Heart right ventricle (tissue), 16 donors: ENCODE measurements around the gene CTNS. TPM values are rescaled to one million over a fixed set of nuclear protein-coding genes. Genes with fewer than 3 reads are reported as not detected.
"Not testable (repeated sequence)": the region's sequence is repeated elsewhere in the genome, so short reads cannot be mapped to it uniquely, and the experiment has no call there.

Source experiments
- ATAC-seq, 8 donors: fragments of 200-7000 bp; cut with Tn5 transposase; one replicate each; pipeline ENCODE4 v1.9.1; 2020; ENCODE audit warnings: mild to moderate bottlenecking in 8 of 8, moderate library complexity in 8 of 8, moderate number of reproducible peaks in 1 of 8
- DNase-seq, 2 donors: peaks; one replicate each; pipeline ENCODE4 v3.0.0-alpha.2; 2020
- H3K27ac ChIP-seq, 10 donors: fragments of 200-600 bp; sonication (generic) in 2 of 10; one replicate each; pipeline versions ENCODE4 v1.5.0 to v1.8.0; 2020 to 2022; ENCODE audit warnings: mild to moderate bottlenecking in 3 of 10
- H3K27me3 ChIP-seq, 7 donors: fragments of 200-600 bp; one replicate each; pipeline ENCODE4 v1.8.0; 2021 to 2022; ENCODE audit warnings: mild to moderate bottlenecking in 2 of 7
- H3K36me3 ChIP-seq, 9 donors: fragments of 200-600 bp; sonication (generic) in 1 of 9; one replicate each; pipeline versions ENCODE4 v1.5.0 to v1.8.0; 2020 to 2022; ENCODE audit warnings: mild to moderate bottlenecking in 2 of 9
- H3K4me1 ChIP-seq, 9 donors: fragments of 200-600 bp; sonication (generic) in 1 of 9; one replicate each; pipeline versions ENCODE4 v1.5.0 to v1.8.0; 2020 to 2022; ENCODE audit warnings: mild to moderate bottlenecking in 4 of 9
- H3K4me3 ChIP-seq, 10 donors: fragments of 200-600 bp; sonication (generic) in 2 of 10; one replicate each; pipeline versions ENCODE4 v1.5.0 to v1.8.0; 2020 to 2022; ENCODE audit warnings: mild to moderate bottlenecking in 7 of 10, moderate library complexity in 2 of 10
- H3K9me3 ChIP-seq, 11 donors: fragments of 200-600 bp in 10 of 11; sonication (generic) in 2 of 11; one replicate each; pipeline versions ENCODE4 v1.5.0 to v1.8.0; 2013 to 2022; ENCODE audit warnings: mild to moderate bottlenecking in 2 of 11, control low read depth in 1 of 11, moderate library complexity in 1 of 11
- WGBS, 2 donors: extraction: QIAGEN DNeasy Blood & Tissue Kit; methylation state at CpG; one replicate each; pipeline ENCODE4 v1.1.7; 2013; ENCODE audit warnings: inconsistent platforms in 1 of 2; 5-methylcytosine and 5-hydroxymethylcytosine counted together
- intact Hi-C, 10 donors: fragments of 100-400 bp; cut with DNase I; formaldehyde crosslinking; loops; one replicate each; pipeline versions ENCODE4 v1.11.1 to v1.14.2; 2022
- polyA plus RNA-seq, 2 donors: library from polyadenylated mRNA; stranded (reverse); fragments of 200-250 nt; gene quantifications; one replicate each; pipeline ENCODE4 v1.2.3, GENCODE V29; 2013
- total RNA-seq, 10 donors: library from RNA; stranded (reverse); fragmentation: NEBNext Ultra II Directional in 3 of 10; extraction: Animal tissue kit (Norgen Biotek cat#: 25700) in 3 of 10; gene quantifications; one replicate each; pipeline versions ENCODE4 v1.2.1 to v1.2.4, GENCODE V29; 2021 to 2023
- TF ChIP-seq, protein P1 (sequence below), 9 donors: fragments of 200-600 bp; sonication (generic) in 2 of 9; IDR thresholded peaks; one replicate each; pipeline versions ENCODE4 v1.5.0 to v1.8.0; 2021 to 2022; ENCODE audit warnings: antibody characterized with exemption in 9 of 9, mild to moderate bottlenecking in 5 of 9, moderate library complexity in 1 of 9
- donor health status: Arrhythmogenic right ventricular cardiomyopathy.
- donor health status: ischemic (EF 13 %, LVEDD 7.1; RV severe dilation, severe dysfunction).
- donor health status: healthy with polysubstance abuse.
- donor health status: DM: no; HTN: yes; CAD: no.
- donor health status: DM: no; HTN: no; CAD: no.
- donor health status: ischemic (EF 25% LVEDD 6.9; RV normal size, moderate dysfunction).
- donor health status: ischemic (EF 25% LVEDD 5.7; RV mildly dilated, moderate dysfunction).
- donor health status: healthy.
- donor health status: DM: yes; HTN: yes; CAD: no.
- donor health status: Ischemic cardiomyopathy.
- donor health status: ischemic (EF 35%, LVEDD 5.7; RV mildly dilated, moderate dysfunction).
- donor health status: nonischemic (EF 11% LVEDD 7.7; RV severe dilation, severe dysfunction).
- donor health status: DM: yes; HTN: yes; CAD: no.
- donor health status: PGD.
- donor health status: ischemic (EF 29% LVEDD 5.4; RV normal size, mild dysfunction).
- donor health status: nonischemic (EF 23%, LVEDD 6.1; RV moderate dilation, normal function).

CTNS gene
- total and polyA plus RNA-seq, 12 donors: 5.2 to 11.8 (median 7.6) TPM

DNA sequence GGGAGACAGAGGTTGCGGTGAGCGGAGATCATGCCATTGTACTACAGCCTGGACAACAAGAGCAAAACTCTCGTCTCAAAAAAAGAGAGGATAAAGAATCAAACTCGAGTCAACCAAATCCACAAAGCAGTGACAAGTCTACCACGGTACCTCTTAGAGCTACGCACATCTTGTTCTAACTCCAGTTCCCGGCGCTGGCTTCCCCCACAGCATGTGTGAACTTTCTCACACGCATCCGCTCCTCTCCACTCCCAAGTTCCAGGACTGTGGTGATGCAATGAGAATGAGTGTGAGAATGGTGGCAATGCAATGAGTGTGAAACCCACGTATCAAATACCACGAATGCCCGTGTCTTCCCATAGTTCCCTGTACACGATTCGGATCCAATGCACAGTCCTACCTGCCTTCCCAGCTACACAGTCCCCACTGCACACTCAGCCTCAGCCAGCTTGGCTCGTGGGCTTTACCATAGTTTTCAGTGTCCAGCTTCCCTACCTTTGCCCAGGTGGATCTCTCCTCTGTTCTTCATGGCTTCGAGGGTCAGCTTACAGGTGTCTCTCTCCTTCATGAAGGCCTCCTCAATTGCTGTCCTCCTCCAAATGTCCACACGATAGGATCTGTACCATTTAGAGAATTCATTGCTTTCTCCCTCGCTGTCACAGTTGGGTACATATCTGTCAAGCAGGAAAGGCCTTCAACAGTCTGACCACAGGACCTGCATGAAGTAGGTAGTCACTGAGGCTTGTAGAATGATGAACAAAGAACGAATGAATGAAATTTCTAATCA lies 68.6 kb downstream of the CTNS start:
- ATAC-seq (no peak), DNase-seq (no peak)
- TF ChIP-seq, protein P1, sequence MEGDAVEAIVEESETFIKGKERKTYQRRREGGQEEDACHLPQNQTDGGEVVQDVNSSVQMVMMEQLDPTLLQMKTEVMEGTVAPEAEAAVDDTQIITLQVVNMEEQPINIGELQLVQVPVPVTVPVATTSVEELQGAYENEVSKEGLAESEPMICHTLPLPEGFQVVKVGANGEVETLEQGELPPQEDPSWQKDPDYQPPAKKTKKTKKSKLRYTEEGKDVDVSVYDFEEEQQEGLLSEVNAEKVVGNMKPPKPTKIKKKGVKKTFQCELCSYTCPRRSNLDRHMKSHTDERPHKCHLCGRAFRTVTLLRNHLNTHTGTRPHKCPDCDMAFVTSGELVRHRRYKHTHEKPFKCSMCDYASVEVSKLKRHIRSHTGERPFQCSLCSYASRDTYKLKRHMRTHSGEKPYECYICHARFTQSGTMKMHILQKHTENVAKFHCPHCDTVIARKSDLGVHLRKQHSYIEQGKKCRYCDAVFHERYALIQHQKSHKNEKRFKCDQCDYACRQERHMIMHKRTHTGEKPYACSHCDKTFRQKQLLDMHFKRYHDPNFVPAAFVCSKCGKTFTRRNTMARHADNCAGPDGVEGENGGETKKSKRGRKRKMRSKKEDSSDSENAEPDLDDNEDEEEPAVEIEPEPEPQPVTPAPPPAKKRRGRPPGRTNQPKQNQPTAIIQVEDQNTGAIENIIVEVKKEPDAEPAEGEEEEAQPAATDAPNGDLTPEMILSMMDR (IDR thresholded peaks at IDR 0.05): no peak
- Histone ChIP-seq H3K27me3 (no peaks in the 10 kb centered on the region), H3K36me3 (no peaks in the 10 kb centered on the region), H3K9me3 (no peaks in the 10 kb centered on the region), H3K4me3 (no peak overlapping the region), H3K27ac (no peak overlapping the region), H3K4me1 (peaks cover 0 to 6% (median 0%) of the 10 kb centered on the region in 9 donors)
- intact Hi-C loops: no loop called here
- WGBS, 2 donors: 83 to 89% methylated on average over 20 of the region's 20 CpGs

DNA sequence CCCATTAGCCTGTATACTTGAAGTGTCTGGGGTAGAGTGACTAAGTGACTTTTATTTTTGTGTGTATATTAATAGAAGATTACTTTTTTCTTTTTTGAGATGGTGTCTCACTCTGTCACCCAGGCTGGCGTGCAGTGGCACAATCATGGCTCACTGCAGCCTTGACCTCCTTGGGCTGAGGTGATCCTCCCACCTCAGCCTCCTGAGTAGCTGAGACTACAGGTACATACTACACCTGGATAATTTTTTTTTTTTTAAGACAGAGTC lies 69.1 kb downstream of the CTNS start:
- ATAC-seq, H3K27ac ChIP-seq, H3K4me1 ChIP-seq, H3K9me3 ChIP-seq, H3K36me3 ChIP-seq, DNase-seq, H3K4me3 ChIP-seq, H3K27me3 ChIP-seq, intact Hi-C loops: not testable (repeated sequence)
- 91 to 100% methylated on average over 1 of the region's 1 CpG for WGBS, 2 donors

DNA sequence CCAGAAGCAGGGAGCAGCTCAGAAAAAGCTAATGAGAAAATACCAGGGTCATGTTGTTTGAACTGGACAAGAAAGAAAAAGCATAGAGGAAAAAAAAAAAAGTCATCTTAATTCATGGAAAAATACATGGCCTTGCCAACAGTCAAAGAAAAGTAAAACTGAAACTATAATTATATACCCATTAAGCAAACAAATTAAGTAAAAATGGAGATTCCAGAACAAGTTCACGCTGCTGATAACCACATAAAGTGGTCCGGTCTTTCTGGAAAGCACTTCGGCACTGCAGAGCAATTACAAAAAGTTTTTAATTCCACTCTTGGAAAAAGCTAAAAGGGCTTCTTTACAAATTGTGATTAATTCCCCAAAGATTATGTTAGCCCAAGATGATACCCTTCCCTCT lies 71.8 kb downstream of the CTNS start:
- 64 to 68% methylated on average over 3 of the region's 3 CpGs for WGBS, 2 donors
- DNase-seq (no peak), ATAC-seq (no peak)
- Histone ChIP-seq H3K9me3 (no peaks in the 10 kb centered on the region), H3K4me3 (no peak overlapping the region), H3K4me1 (peaks cover 0 to 32% (median 0%) of the 10 kb centered on the region in 9 donors), H3K27me3 (no peaks in the 10 kb centered on the region), H3K27ac (no peak overlapping the region), H3K36me3 (peaks cover 0 to 19% (median 0%) of the 10 kb centered on the region in 9 donors)
- intact Hi-C loops: no loop called here
- TF ChIP-seq, protein P1 (IDR thresholded peaks at IDR 0.05): no peak

DNA sequence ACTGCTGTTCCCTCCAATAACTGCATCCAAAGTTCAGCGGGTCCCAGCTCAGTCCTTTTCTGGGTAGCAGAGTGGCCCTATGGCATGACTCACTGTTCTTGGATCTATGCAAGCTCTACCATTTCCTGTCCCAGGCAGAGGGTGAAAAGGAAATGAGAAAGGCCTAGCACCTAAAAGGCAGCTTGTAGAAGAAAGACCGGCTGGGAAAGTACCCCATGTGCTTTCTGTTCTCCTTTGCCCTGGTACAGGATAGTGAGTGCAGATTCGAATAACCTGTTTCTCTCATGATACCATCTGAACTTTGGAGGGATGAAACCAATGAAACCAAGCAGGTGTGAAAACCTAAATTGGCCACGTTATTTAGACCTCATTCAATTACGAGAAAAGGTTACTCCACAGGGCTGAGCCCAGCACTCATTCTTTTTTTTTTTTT lies 74.4 kb downstream of the CTNS start:
- peaks cover 0 to 32% (median 0%) of the 10 kb centered on the region in 9 donors for H3K4me1 ChIP-seq
- peaks cover 0 to 45% (median 14%) of the 10 kb centered on the region in 9 donors for H3K36me3 ChIP-seq
- TF ChIP-seq, protein P1 (IDR thresholded peaks at IDR 0.05): no peak
- H3K9me3 ChIP-seq: no peaks in the 10 kb centered on the region
- H3K27ac ChIP-seq: peak overlapping the region in 1 of 10 donors; percentile 54
- ATAC-seq (peak in 2 of 8 donors; percentile 42 to 54), DNase-seq (no peak)
- intact Hi-C loops: no loop called here
- no peak overlapping the region for H3K4me3 ChIP-seq
- WGBS, 2 donors: 74 to 87% methylated on average over 5 of the region's 5 CpGs
- H3K27me3 ChIP-seq: no peaks in the 10 kb centered on the region

Other genes starting within 250 kb of the CTNS start
- gene OR1E1, start 238.3 kb upstream of the CTNS start, total RNA-seq: under 1 TPM in 1 of 10 donors, not detected in 9; 0.32 TPM
- gene OR1E1, start 238.3 kb upstream of the CTNS start, polyA plus RNA-seq: not detected
- not detected for gene OR3A3, start 225.4 kb upstream of the CTNS start, total RNA-seq
- gene OR3A3, start 225.4 kb upstream of the CTNS start, polyA plus RNA-seq: not detected
- under 1 TPM in 1 of 10 donors, not detected in 9; 0.43 TPM for gene OR1E2, start 202.9 kb upstream of the CTNS start, total RNA-seq
- gene OR1E2, start 202.9 kb upstream of the CTNS start, polyA plus RNA-seq: not detected
- 1 to 10 TPM in 1 of 10 donors, under 1 TPM in 7, not detected in 2; 0.21 to 3.1 (median 0.45) TPM for gene SPATA22, start 164.9 kb upstream of the CTNS start, total RNA-seq
- under 1 TPM; 0.09 to 0.37 TPM for gene SPATA22, start 164.9 kb upstream of the CTNS start, polyA plus RNA-seq
- 1 to 10 TPM in 9 of 10 donors, under 1 TPM in 1; 0.34 to 2.9 (median 1.5) TPM for gene ASPA, start 160.8 kb upstream of the CTNS start, total RNA-seq
- gene ASPA, start 160.8 kb upstream of the CTNS start, polyA plus RNA-seq: 1 to 10 TPM in 1 of 2 donors, under 1 TPM in 1; 0.26 to 1.8 TPM
- 1 to 10 TPM in 5 of 10 donors, under 1 TPM in 5; 0.17 to 1.8 (median 1.1) TPM for gene TRPV3, start 78.9 kb upstream of the CTNS start, total RNA-seq
- gene TRPV3, start 78.9 kb upstream of the CTNS start, polyA plus RNA-seq: 1 to 10 TPM in 1 of 2 donors, under 1 TPM in 1; 0.19 to 2.8 TPM
- 1 to 10 TPM; 2.2 to 6.5 (median 3.7) TPM for gene TRPV1, start 27.3 kb upstream of the CTNS start, total RNA-seq
- 10 to 100 TPM in 1 of 2 donors, 1 to 10 TPM in 1; 2.1 to 12.5 TPM for gene TRPV1, start 27.3 kb upstream of the CTNS start, polyA plus RNA-seq
- 1 to 10 TPM; 2.6 to 5.8 (median 4.2) TPM for gene SHPK, start 510 bp upstream of the CTNS start, total RNA-seq
- gene SHPK, start 510 bp upstream of the CTNS start, polyA plus RNA-seq: 1 to 10 TPM; 2.3 to 7.6 TPM
- gene TAX1BP3, start 31.8 kb downstream of the CTNS start, total RNA-seq: 100 to 1,000 TPM; 147 to 206 (median 176) TPM
- 100 to 1,000 TPM; 134 to 149 TPM for gene TAX1BP3, start 31.8 kb downstream of the CTNS start, polyA plus RNA-seq
- gene EMC6, start 32.1 kb downstream of the CTNS start, total RNA-seq: 10 to 100 TPM; 46.0 to 75.0 (median 52.7) TPM
- gene EMC6, start 32.1 kb downstream of the CTNS start, polyA plus RNA-seq: 100 to 1,000 TPM in 1 of 2 donors, 10 to 100 TPM in 1; 80.5 to 203 TPM
- 10 to 100 TPM in 7 of 10 donors, 1 to 10 TPM in 3; 6.0 to 24.5 (median 11.9) TPM for gene P2RX5, start 59.4 kb downstream of the CTNS start, total RNA-seq
- 10 to 100 TPM; 12.4 to 56.6 TPM for gene P2RX5, start 59.4 kb downstream of the CTNS start, polyA plus RNA-seq
- 1 to 10 TPM in 1 of 10 donors, under 1 TPM in 9; 0.12 to 1.5 (median 0.23) TPM for gene HASPIN, start 87.1 kb downstream of the CTNS start, total RNA-seq
- under 1 TPM in 1 of 2 donors, not detected in 1; 0.29 TPM for gene HASPIN, start 87.1 kb downstream of the CTNS start, polyA plus RNA-seq
- gene ITGAE, start 164.4 kb downstream of the CTNS start, total RNA-seq: 10 to 100 TPM; 14.0 to 20.0 (median 15.6) TPM
- 10 to 100 TPM; 24.3 to 35.4 TPM for gene ITGAE, start 164.4 kb downstream of the CTNS start, polyA plus RNA-seq
- gene NCBP3, start 209.5 kb downstream of the CTNS start, total RNA-seq: 10 to 100 TPM; 14.6 to 30.9 (median 23.1) TPM
- gene NCBP3, start 209.5 kb downstream of the CTNS start, polyA plus RNA-seq: 10 to 100 TPM in 1 of 2 donors, 1 to 10 TPM in 1; 7.3 to 20.0 TPM